HAP-1 (cell line): ENCODE measurements around the gene PDILT.
A peak's percentile ranks its signal among the peaks of the same experiment; 100 is the strongest.

Experiments used
- DNase-seq, 2 experiments: peaks; one replicate each; pipeline ENCODE4 v3.0.0-alpha.2; 2016 to 2020; ENCODE audit warnings: low spot score in 2 of 2
- H3K27me3 ChIP-seq: fragments of 250-450 bp; sonication (Bioruptor Pico); 2 replicates; pipeline ENCODE4 v1.5.1; 2020; ENCODE audit warnings: low read depth, mild to moderate bottlenecking, moderate library complexity
- H3K36me3 ChIP-seq: fragments of 250-450 bp; sonication (Bioruptor Pico); replicated peaks from 2 replicates; pipeline ENCODE4 v1.5.1; 2020; ENCODE audit warnings: mild to moderate bottlenecking
- H3K4me1 ChIP-seq: fragments of 250-450 bp; sonication (Bioruptor Pico); 2 replicates; pipeline ENCODE4 v1.5.1; 2020; ENCODE audit warnings: mild to moderate bottlenecking
- H3K4me3 ChIP-seq: fragments of 250-450 bp; sonication (Bioruptor Pico); 2 replicates; pipeline ENCODE4 v1.5.1; 2020; ENCODE audit warnings: mild to moderate bottlenecking, moderate library complexity
- H3K9me3 ChIP-seq: fragments of 250-450 bp; sonication (Bioruptor Pico); 2 replicates; pipeline ENCODE4 v1.5.1; 2020; ENCODE audit warnings: mild to moderate bottlenecking, moderate library complexity
- in situ Hi-C: fragments of 300-500 bp; cut with MboI; formaldehyde crosslinking; loops from 3 replicates; pipeline ENCODE4 v1.14.3; 2020; ENCODE audit warnings: low sequenced_read_pairs, inconsistent platforms, mixed read lengths

Gene PDILT

DNA sequence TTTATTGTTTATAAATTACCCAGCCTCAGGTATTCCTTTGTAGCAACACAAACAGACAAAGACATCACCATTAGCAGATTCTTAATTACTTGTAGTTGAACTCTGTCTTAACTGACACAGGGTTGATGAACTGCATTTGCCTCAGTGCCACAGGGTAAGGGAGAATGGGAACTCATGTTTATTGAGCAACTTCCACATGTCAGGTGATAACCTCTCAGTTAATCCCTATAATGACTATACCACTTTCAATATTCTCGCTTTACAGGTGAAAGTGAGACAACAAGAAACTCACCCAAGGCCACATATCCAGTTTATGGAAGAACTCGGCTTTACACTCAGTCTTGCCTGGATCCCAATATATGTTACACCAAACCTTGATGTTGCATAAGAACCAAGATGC lies 8.6 kb downstream of the PDILT start:
- H3K36me3 ChIP-seq: no peaks in the 10 kb centered on the region
- H3K9me3 ChIP-seq: no peaks in the 10 kb centered on the region
- no peaks in the 10 kb centered on the region for H3K4me1 ChIP-seq
- H3K4me3 ChIP-seq: no peak overlapping the region
- in situ Hi-C loops: loop anchor here (25.0 kb wide), 1 partner anchor 784 kb away; no protein-coding TSS in a partner anchor
- no peaks in the 10 kb centered on the region for H3K27me3 ChIP-seq
- no peak for DNase-seq

DNA sequence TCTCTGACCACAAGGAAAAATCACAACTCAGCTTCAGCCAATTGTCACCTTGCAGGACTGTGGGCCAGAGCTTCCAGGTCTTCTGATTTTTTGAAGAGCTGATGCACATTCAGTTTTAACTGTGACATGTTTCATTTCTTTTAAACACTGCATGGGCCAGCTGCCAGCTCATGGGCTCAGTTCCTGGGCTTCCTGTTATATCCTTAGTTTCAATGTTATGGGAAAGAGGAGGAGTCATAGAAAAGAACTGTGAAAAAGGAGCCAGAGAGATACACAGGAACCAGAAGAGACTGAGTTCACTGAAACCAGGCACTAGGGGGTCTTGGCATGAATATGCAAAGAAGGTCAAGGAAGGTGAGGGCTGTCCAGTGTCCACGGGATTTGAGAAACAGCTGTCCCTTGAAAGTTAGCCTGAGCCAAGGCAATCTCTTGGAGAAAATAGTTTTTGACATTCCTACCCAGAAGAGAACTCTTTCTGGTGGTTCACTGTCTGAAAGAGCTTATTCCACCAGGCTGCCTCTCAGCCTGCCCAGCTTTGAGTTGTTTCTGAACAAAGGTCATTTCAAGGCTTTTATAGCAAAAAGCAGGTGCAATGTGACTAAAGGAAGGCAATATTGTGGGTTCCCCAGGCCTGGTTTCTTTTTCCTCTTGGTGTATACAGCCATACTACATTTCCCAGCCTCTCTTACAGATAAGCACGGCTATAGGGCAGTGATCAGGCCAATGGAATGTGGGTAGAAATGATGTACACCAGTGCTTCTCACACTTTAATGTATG lies 10.5 kb downstream of the PDILT start:
- DNase-seq: no peak
- H3K27me3 ChIP-seq: no peaks in the 10 kb centered on the region
- H3K4me1 ChIP-seq: no peaks in the 10 kb centered on the region
- H3K4me3 ChIP-seq: no peak overlapping the region
- in situ Hi-C loops: loop anchor here (25.0 kb wide), 1 partner anchor 782 kb away; no protein-coding TSS in a partner anchor
- no peaks in the 10 kb centered on the region for H3K9me3 ChIP-seq
- no peaks in the 10 kb centered on the region for H3K36me3 ChIP-seq

DNA sequence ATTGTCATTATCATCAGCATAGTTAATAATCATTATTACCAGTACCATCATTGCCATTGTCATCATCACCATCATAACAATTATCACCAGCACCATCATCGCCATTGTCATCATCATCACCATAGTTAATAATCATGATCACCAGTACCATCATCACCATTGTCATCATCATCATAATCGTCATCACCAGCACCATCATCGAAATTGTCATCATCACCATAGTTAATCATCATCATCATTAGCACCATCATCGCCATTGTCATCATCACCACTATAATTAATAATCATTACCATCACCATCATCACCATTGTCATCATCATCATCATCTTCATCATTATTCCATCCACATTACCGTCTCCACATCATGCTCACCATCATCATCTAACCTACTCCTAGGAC lies 13.5 kb downstream of the PDILT start:
- Histone ChIP-seq H3K36me3 (no peaks in the 10 kb centered on the region), H3K4me1 (no peaks in the 10 kb centered on the region), H3K27me3 (no peaks in the 10 kb centered on the region), H3K4me3 (no peak overlapping the region), H3K9me3 (no peaks in the 10 kb centered on the region)
- in situ Hi-C loops: loop anchor here (25.0 kb wide), 1 partner anchor 779 kb away; no protein-coding TSS in a partner anchor
- no peak for DNase-seq

DNA sequence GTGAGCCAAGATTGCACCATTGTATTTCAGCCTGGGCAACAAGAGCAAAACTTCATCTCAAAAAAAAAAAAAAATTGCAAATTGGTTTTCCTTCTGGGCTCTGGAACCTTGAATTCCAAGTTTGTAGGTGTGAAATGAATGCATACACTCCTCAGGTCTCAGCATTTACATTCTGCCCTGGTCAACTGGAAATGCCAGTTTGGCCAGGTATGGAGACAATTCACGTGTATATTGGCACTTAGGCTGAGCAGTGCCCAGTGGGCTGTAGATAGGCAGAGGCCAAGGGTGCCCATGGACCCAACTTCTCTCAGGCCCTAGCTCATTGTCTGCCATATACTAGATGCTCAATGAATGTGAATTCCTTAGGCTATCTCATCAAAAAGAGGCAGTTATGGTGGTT lies 15.7 kb downstream of the PDILT start:
- no peak for DNase-seq
- no peak overlapping the region for H3K4me3 ChIP-seq
- H3K9me3 ChIP-seq: no peaks in the 10 kb centered on the region
- H3K4me1 ChIP-seq: no peaks in the 10 kb centered on the region
- no peaks in the 10 kb centered on the region for H3K27me3 ChIP-seq
- H3K36me3 ChIP-seq: no peaks in the 10 kb centered on the region
- in situ Hi-C loops: loop anchor here (25.0 kb wide), 1 partner anchor 777 kb away; no protein-coding TSS in a partner anchor

DNA sequence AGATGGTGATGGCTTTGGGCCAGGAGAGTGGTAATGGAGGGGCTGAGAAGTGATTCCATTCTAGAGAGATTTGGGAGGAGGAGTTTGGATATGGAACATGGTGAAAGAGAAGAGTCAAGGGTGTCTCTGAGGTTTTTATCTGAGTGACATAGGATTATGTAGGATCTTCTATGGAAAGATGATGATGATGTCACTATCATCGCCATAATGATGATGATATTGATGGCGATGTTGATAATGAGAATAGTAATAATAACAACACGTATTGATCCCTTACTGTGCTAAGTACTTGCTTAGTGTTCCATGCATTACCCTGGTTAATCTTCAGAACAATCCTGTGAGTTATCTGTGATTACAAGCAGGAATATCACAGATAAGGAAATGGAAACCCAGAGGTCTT lies 16.6 kb downstream of the PDILT start:
- Histone ChIP-seq H3K4me1 (no peaks in the 10 kb centered on the region), H3K4me3 (no peak overlapping the region), H3K27me3 (no peaks in the 10 kb centered on the region), H3K36me3 (no peaks in the 10 kb centered on the region), H3K9me3 (no peaks in the 10 kb centered on the region)
- DNase-seq: no peak
- in situ Hi-C loops: loop anchor here (25.0 kb wide), 1 partner anchor 776 kb away; no protein-coding TSS in a partner anchor

DNA sequence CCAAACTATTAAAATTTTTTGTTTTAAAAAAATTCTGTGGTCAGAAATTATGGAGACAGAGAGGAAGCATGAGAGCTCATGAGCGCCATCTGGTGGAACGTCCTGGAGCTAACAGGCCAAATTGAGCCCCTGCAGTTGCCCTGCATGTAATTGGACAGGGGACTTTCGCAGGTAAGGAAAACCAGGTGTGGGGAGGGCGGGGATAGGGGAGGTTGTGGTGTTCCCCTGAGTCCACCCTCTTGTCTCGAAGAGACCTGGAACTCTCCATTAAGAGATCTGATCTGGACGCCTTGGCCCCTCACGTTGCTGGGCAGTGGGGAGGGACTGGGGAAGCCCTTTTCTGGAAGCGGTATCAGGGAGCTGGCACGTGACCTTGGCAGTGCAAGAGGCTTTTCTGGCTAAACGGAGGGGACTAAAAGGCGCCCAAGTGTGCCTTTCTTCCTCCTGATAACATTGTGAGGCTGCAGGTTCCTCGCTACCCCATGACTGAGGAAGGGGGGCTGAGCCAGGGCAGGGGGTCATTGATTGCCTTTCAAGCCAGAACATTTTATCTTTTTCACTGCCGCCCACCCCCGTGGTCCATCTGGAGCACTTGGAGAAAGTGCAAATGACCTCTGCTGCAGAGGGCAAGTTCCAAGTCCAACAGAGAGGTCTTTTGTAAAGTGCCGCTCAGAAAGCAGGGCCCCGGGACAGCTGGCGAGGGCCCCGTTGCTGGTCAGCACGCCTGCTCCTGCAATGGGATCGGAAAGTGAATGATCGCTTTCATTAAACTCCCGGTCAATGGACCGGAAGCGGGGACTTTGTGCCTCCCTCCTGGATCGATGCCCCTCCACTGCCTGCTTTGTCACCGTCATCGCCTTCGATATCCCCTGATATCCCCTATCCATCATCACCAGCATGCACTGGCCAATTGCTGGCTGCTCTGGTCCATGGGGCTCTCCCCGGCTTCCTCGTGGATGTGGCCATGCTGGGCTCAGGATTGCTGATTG lies 18.4 kb downstream of the PDILT start:
- no peaks in the 10 kb centered on the region for H3K36me3 ChIP-seq
- no peaks in the 10 kb centered on the region for H3K9me3 ChIP-seq
- H3K4me3 ChIP-seq: no peak overlapping the region
- in situ Hi-C loops: loop anchor here (25.0 kb wide), 1 partner anchor 774 kb away; no protein-coding TSS in a partner anchor
- H3K4me1 ChIP-seq: no peaks in the 10 kb centered on the region
- no peaks in the 10 kb centered on the region for H3K27me3 ChIP-seq
- peak; percentile 15 to 77 for DNase-seq

DNA sequence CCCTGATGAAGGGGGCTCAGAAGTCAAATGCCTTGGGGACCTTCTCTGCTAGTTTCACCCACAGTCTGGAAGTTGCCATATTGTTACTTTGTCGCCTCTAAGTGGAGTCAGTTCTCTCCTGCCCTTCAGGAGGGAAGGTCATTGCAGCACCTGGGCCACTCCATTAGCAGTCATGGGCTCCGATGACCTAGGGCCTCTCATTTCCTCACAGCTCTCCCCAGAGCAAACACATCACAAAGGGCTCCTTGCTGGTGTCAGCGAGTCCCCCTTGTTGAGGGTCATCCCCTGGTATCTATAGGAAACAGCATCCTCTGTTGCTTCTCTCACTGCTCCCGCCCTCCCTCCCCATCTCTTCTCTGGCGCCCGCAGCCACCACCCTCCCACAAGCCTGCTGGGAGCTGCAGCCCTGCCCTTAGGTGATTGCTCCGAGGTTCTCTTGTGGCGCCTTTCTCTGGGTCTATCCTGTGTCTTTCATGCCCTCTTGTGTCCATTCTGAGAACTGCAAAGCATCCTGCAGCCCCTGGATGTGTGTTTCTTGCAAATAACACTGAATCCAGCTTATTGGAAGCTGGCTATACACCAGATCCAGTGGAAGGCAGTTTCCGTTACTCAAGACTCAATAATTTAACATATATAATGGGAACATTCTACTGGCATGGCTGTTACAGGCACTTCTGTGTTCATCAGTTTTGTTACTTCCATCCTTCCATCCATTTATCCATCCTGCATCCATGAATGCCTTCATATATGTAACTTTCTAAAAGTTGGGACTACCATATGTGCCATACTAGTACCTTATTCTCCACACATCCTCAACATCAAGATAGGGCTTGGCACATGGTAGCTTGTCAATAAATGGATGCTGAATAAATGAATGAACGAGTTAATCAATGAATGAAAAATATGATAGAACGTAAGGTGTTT lies 21.2 kb downstream of the PDILT start:
- H3K36me3 ChIP-seq: no peaks in the 10 kb centered on the region
- in situ Hi-C loops: loop anchor here (5.0 to 25.0 kb wide), 2 partner anchors 476 to 771 kb away; no protein-coding TSS in a partner anchor
- no peaks in the 10 kb centered on the region for H3K9me3 ChIP-seq
- DNase-seq: peak; percentile 66 to 79
- H3K27me3 ChIP-seq: no peaks in the 10 kb centered on the region
- no peak overlapping the region for H3K4me3 ChIP-seq
- H3K4me1 ChIP-seq: no peaks in the 10 kb centered on the region

DNA sequence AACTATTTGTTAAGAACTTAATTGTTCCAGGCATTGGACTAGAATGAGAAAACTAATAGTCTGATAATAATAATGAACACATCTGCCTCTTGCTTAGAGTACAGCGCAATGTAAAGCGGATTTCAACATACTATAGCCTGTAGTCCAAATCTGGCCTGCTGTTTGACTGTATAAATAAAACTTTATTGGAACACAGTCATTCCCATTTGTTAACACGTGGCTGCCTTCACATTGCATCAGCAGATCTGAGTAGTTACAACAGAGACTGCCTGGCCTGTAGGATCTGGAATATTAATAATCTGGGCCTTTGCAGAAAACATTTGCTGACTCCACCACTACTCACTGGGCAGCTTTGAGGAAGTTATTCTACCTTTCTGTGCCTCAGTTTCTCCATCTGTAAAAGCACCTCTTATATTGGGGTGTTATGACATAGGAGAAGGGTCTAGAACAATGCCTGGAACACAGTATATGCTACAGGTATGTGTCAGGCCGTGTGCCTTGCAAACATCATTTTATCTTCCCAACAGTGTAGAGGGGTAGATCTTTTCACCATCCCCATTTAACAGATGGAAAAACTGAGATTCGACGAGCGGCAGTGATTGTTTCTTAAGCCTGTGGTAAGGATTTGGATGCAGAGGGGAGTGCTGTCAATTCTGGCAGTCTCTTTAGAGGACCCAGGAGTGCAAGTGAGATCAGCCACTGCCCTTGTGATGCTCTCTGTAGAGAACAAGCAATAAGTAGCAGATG lies 22.2 kb downstream of the PDILT start:
- Histone ChIP-seq H3K36me3 (no peaks in the 10 kb centered on the region), H3K4me3 (no peak overlapping the region), H3K9me3 (no peaks in the 10 kb centered on the region), H3K4me1 (no peaks in the 10 kb centered on the region), H3K27me3 (no peaks in the 10 kb centered on the region)
- no peak for DNase-seq
- in situ Hi-C loops: loop anchor here (5.0 to 25.0 kb wide), 2 partner anchors 475 to 770 kb away; no protein-coding TSS in a partner anchor

DNA sequence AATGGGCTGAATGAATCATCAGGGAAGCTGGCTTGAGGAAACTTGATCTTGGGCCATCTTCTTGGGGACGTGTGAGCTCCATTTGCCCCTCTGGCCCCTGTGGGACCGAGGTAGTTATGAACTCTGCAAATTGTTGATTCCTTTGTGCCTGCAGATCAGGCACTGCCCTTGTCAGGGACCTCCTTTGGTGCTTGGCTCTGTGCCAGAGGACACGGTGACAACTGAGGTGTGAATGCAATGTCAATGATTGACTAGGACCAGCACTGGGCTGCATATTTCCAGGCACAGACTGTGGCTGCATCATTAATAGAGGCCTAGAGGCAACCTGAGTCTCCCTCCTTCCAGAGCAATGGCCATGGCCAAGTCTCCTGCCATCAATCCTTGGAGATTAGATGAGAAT lies 23.8 kb downstream of the PDILT start:
- H3K4me3 ChIP-seq: no peak overlapping the region
- in situ Hi-C loops: loop anchor here (5.0 to 25.0 kb wide), 2 partner anchors 473 to 768 kb away; no protein-coding TSS in a partner anchor
- no peak for DNase-seq
- H3K36me3 ChIP-seq: no peaks in the 10 kb centered on the region
- no peaks in the 10 kb centered on the region for H3K9me3 ChIP-seq
- no peaks in the 10 kb centered on the region for H3K27me3 ChIP-seq
- no peaks in the 10 kb centered on the region for H3K4me1 ChIP-seq

DNA sequence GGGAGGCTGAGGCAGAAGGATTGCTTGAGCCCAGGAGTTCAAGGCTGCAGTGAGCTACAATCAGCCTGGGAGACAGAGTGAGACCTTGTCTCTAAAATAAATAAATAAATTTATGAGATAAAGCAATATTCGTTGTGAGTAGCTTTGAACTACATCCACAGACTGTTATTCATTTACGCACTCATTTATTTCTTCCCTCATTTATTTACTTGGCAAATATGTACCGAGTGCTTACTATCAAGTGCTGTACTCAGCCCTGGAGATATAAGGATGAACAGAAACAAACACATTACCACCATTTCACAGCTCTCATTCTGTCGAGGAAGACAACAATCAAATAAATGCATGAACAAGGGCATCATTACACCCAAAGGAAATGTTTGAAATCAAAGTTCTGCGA lies 27.4 kb downstream of the PDILT start:
- Histone ChIP-seq H3K4me3 (no peak overlapping the region), H3K27me3 (no peaks in the 10 kb centered on the region)
- in situ Hi-C loops: loop anchor here (25.0 kb wide), 1 partner anchor 765 kb away; no protein-coding TSS in a partner anchor

DNA sequence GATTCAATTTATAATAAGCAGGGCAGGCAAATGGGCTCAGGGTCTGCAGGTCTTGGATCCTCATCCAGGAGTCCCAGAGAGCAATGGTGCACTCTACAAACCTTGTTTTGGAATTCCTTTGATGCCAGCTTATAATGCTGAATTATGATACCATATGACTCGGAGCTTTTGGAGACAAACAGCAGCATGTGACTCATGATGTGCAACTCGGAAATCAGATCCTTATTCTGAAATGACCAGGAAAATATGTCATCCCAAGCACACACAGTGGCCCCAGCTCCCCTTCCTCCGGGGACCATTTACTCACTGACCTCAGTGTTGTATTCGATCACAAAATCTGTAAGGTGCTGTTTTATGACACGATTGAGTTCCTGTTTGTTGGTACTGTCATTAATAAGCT lies 31.8 kb downstream of the PDILT start:
- Histone ChIP-seq H3K4me3 (no peak overlapping the region), H3K27me3 (no peaks in the 10 kb centered on the region), H3K4me1 (no peaks in the 10 kb centered on the region), H3K36me3 (no peaks in the 10 kb centered on the region), H3K9me3 (no peaks in the 10 kb centered on the region)
- in situ Hi-C loops: no loop called here
- no peak for DNase-seq

More for the DNA sequence above, 27.4 kb downstream of the PDILT start:
- H3K36me3 ChIP-seq: no peaks in the 10 kb centered on the region
- DNase-seq: no peak
- H3K9me3 ChIP-seq: no peaks in the 10 kb centered on the region
- H3K4me1 ChIP-seq: no peaks in the 10 kb centered on the region

DNA sequence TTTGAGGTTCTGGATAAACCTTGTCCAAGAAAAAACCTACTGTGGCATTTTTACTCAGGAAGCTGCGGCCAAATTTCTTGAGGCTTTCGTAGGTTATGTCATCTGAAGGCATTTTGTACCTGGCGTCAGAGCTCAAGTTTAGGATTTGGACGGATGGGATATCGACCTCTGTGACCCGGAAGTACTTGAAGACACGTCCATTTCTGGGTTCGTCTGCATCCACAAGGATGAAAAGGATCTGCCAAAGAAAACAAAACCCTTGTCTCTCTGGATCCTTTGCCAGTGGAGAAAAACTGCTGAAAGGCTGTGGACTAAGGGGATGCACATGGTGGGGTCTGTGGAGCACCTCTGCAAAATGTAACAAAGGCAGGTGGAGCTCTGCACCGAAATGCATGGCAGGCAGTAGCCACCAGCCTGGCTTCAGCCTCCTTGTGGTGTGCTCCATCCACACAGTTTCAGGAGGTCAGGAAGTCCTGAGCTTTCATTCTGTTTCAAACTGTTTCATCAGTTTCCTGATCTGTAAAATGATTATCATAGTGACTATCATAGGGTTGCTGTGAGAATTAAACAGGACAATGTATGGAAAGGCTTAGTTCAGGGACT lies 35.0 kb downstream of the PDILT start:
- H3K27me3 ChIP-seq: no peaks in the 10 kb centered on the region
- H3K4me3 ChIP-seq: no peak overlapping the region
- in situ Hi-C loops: no loop called here
- no peaks in the 10 kb centered on the region for H3K36me3 ChIP-seq
- H3K9me3 ChIP-seq: no peaks in the 10 kb centered on the region
- no peaks in the 10 kb centered on the region for H3K4me1 ChIP-seq
- DNase-seq: no peak
